ENCODE measurements around the gene SGSM1. TPM values are rescaled to one million over a fixed set of nuclear protein-coding genes. Genes with fewer than 3 reads are reported as not detected.

The SGSM1 gene
- total RNA-seq, 1 experiment from 2014 or later = 4.3 TPM

GRCh38 chr22:24827296-24827695, 21.3 kb downstream of the SGSM1 start:
- Histone ChIP-seq H3T11ph (ENCODE audit: low read length) (no peak overlapping the region), H4K91ac (ENCODE audit: insufficient read length, low read depth, low read length) (no peak overlapping the region), H3K27ac (ENCODE audit: insufficient read length, low read depth, low read length) (no peak overlapping the region), H2BK12ac (ENCODE audit: insufficient read length, low read depth, low read length) (no peak overlapping the region), H3K9ac (ENCODE audit: extremely low read depth, insufficient read length, low read length) (no peak overlapping the region), H3K4me1 (ENCODE audit: insufficient read depth, low read length) (no peaks in the 10 kb centered on the region; the same call in 1 of the 2 replicates), H3K14ac (ENCODE audit: insufficient read depth, low read length) (no peak overlapping the region), H4K5ac (ENCODE audit: insufficient read length, low read depth, low read length) (no peak overlapping the region), H2BK120ac (ENCODE audit: low read depth, low read length, poor library complexity, severe bottlenecking) (no peak overlapping the region), H2AK5ac (ENCODE audit: insufficient read length, low read length) (no peak overlapping the region), H3K79me2 (ENCODE audit: insufficient read depth, low read length) (peaks cover 2% of the 10 kb centered on the region; the same call in 1 of the 2 replicates), H4K8ac (replicated peaks; ENCODE audit: insufficient read length, low read depth, low read length) (no peak overlapping the region), H3K4me2 (ENCODE audit: insufficient read depth, insufficient read length, low read length) (no peak overlapping the region), H3K4ac (ENCODE audit: low read depth, low read length) (no peak overlapping the region), H3K9me3 (ENCODE audit: control insufficient read depth, low read depth, low read length) (no peaks in the 10 kb centered on the region), H3K56ac (ENCODE audit: insufficient read length, low read depth, low read length) (no peak overlapping the region), H3K23ac (ENCODE audit: insufficient read length, low read depth, low read length) (no peak overlapping the region), H3K23me2 (ENCODE audit: insufficient read length, low read depth, low read length, poor library complexity, severe bottlenecking) (no peaks in the 10 kb centered on the region), H2BK20ac (ENCODE audit: low read depth, low read length, poor library complexity, severe bottlenecking) (no peak overlapping the region), H3K18ac (ENCODE audit: insufficient read length, low read depth, low read length) (no peak overlapping the region), H2BK15ac (ENCODE audit: low read depth, low read length) (no peak overlapping the region), H4K20me1 (ENCODE audit: control insufficient read depth, insufficient read depth, insufficient read length) (no peaks in the 10 kb centered on the region), H3K79me1 (ENCODE audit: insufficient read depth, low read depth, low read length, poor library complexity, severe bottlenecking) (no peaks in the 10 kb centered on the region), H3K27me3 (ENCODE audit: insufficient read depth, low read length) (no peaks in the 10 kb centered on the region), H2BK5ac (ENCODE audit: insufficient read length, low read length) (no peak overlapping the region), H2AFZ (ENCODE audit: low read length) (no peak overlapping the region)
- Mint-ChIP-seq H3K4me3 (no peak overlapping the region), H3K27me3 (ENCODE audit: low read depth) (no peaks in the 10 kb centered on the region; the same call in none of the 2 replicates), H3K36me3 (ENCODE audit: insufficient read depth in 1 of 3, low read depth in 3 of 3) (peaks cover under 1 to 2% (median 2%) of the 10 kb centered on the region in 3 experiments; a peak in 2 of 7 replicates), H3K9me3 (no peaks in the 10 kb centered on the region; a peak in 1 of 5 replicates), H3K27ac (no peak overlapping the region), H3K4me1 (peaks cover 22 to 34% of the 10 kb centered on the region in 2 experiments)
- no peak for DNase-seq
- no CpG with 5 or more reads among the region's 9 CpGs for WGBS (ENCODE audit: extremely low coverage, insufficient read length, low lambda C conversion rate)
- no peak for TF ChIP-seq CTCF (conservative IDR thresholded peaks at IDR 0.05)
